Esophagus muscularis mucosa (tissue), 4 donors: ENCODE results near the gene PLA1A. TPM values are rescaled to one million over a fixed set of nuclear protein-coding genes. Genes with fewer than 3 reads are reported as not detected.
"Not testable (repeated sequence)": the region's sequence is repeated elsewhere in the genome, so short reads cannot be mapped to it uniquely, and the experiment has no call there.

Source experiments
- DNase-seq: peaks from one replicate; pipeline ENCODE4 v3.0.0-alpha.2; 2017; ENCODE audit errors: extremely low spot score
- H3K27ac ChIP-seq, 4 donors: fragments of 200-600 bp; sonication (generic); replicated peaks in 1 of 4; 1 replicate in 3 of 4; 2 replicates in 1 of 4; pipeline ENCODE4 v1.5.1; 2016 to 2019; ENCODE audit warnings: mild to moderate bottlenecking in 1 of 4
- H3K27me3 ChIP-seq, 4 donors: fragments of 200-600 bp; sonication (generic); one replicate each; pipeline versions ENCODE4 v1.5.1 to v1.6.0; 2016 to 2019
- H3K36me3 ChIP-seq, 4 donors: fragments of 200-600 bp; sonication (generic); one replicate each; pipeline ENCODE4 v1.5.1; 2016 to 2019
- H3K4me1 ChIP-seq, 4 donors: fragments of 200-600 bp; sonication (generic); one replicate each; pipeline ENCODE4 v1.5.1; 2016 to 2019
- H3K4me3 ChIP-seq, 4 donors: fragments of 200-600 bp; sonication (generic); 1 replicate in 2 of 4; 2 replicates in 2 of 4; pipeline ENCODE4 v1.5.1; 2016 to 2019; ENCODE audit warnings: mild to moderate bottlenecking in 4 of 4, moderate library complexity in 1 of 4
- H3K9me3 ChIP-seq, 4 donors: fragments of 200-600 bp; sonication (generic); 1 replicate in 3 of 4; 2 replicates in 1 of 4; pipeline ENCODE4 v1.5.1; 2016 to 2019
- EP300 ChIP-seq: sonication (generic); formaldehyde crosslinking; IDR thresholded peaks from one replicate; pipeline ENCODE4 v1.6.1; 2017; ENCODE audit warnings: antibody characterized with exemption
- POLR2A ChIP-seq: fragments of 450-650 bp; IDR thresholded peaks from one replicate; pipeline ENCODE4 v1.6.1; 2017; ENCODE audit warnings: antibody characterized with exemption, moderate library complexity, mild to moderate bottlenecking, low read depth
- POLR2AphosphoS5 ChIP-seq, 2 donors: sonication (generic); formaldehyde crosslinking; IDR thresholded peaks; one replicate each; pipeline ENCODE4 v1.6.1; 2017; ENCODE audit warnings: antibody characterized with exemption in 2 of 2
- WGBS: methylation state at CpG from one replicate; pipeline ENCODE4 v1.1.5; 2018; 5-methylcytosine and 5-hydroxymethylcytosine counted together
- intact Hi-C: fragments of 100-400 bp; cut with DNase I; formaldehyde crosslinking; loops from one replicate; pipeline ENCODE4 v1.15.1; 2023
- total RNA-seq, 4 donors: library from RNA; depleted of rRNA; stranded (reverse); fragments of >200 nt; gene quantifications; one replicate each; pipeline versions ENCODE4 v1.1.0 to v1.2.1, GENCODE V29; 2016
- TF ChIP-seq, protein P1 (sequence below), 3 experiments: fragments of 200-600 bp in 2 of 3; fragments of 450-650 bp in 1 of 3; sonication (generic) in 2 of 3; IDR thresholded peaks; one replicate each; pipeline ENCODE4 v1.5.1; 2017 to 2019; ENCODE audit warnings: antibody characterized with exemption in 3 of 3, mild to moderate bottlenecking in 2 of 3, moderate library complexity in 1 of 3

Gene PLA1A
- total RNA-seq, 4 donors from 2014 or later: 1.5 to 2.9 (median 2.0) TPM

DNA sequence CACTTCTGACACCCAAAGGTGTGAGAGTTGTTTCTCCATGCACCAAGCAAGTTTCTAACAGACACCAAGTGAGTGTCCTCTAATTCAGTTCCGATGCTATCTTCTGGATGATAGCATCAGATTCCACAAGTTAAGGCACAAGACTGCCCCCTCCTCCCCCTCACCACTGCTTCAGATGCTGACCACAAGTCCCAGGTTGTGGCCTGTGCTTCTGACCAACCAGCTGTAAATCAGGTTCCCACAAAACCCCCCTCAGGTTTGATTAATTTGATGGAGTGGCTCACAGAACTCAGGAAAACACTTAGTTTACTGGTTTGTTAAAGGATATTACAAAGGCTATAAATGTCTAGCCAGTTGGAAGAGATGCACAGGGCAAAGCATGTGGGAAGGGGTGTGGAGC is 7.0 kb upstream of the PLA1A start:
- Histone ChIP-seq H3K4me1 (peaks cover under 1 to 6% (median 3%) of the 10 kb centered on the region in 4 donors), H3K4me3 (no peak overlapping the region), H3K9me3 (no peaks in the 10 kb centered on the region), H3K36me3 (peaks cover 0 to 19% (median 8%) of the 10 kb centered on the region in 4 donors), H3K27ac (no peak overlapping the region), H3K27me3 (peaks cover 0 to 5% (median 0%) of the 10 kb centered on the region in 4 donors)
- TF ChIP-seq, protein P1, sequence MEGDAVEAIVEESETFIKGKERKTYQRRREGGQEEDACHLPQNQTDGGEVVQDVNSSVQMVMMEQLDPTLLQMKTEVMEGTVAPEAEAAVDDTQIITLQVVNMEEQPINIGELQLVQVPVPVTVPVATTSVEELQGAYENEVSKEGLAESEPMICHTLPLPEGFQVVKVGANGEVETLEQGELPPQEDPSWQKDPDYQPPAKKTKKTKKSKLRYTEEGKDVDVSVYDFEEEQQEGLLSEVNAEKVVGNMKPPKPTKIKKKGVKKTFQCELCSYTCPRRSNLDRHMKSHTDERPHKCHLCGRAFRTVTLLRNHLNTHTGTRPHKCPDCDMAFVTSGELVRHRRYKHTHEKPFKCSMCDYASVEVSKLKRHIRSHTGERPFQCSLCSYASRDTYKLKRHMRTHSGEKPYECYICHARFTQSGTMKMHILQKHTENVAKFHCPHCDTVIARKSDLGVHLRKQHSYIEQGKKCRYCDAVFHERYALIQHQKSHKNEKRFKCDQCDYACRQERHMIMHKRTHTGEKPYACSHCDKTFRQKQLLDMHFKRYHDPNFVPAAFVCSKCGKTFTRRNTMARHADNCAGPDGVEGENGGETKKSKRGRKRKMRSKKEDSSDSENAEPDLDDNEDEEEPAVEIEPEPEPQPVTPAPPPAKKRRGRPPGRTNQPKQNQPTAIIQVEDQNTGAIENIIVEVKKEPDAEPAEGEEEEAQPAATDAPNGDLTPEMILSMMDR (IDR thresholded peaks at IDR 0.05): no peak
- TF ChIP-seq POLR2A (no peak), POLR2AphosphoS5 (IDR thresholded peaks at IDR 0.05) (no peak), EP300 (no peak)
- no peak for DNase-seq
- 60% methylated on average over 1 of the region's 1 CpG for WGBS
- intact Hi-C loops: no loop called here

DNA sequence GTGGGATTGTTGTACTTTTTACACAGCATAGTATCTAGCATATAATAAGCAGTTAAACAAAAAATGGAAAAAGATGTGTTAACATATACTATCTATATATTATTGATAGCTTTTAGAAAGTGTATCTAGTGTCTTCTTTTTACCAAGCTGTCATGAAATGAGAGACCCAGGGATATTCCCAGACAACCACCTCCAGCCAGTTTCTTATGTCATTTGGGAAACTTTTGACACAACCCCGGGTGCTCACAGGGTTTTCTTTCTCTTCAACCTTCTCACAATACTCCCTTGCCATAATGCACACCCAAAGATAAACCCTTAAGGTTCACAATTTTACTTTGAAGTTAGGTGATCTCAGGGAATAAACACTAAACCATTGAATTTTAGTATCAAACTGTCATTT is 4.8 kb upstream of the PLA1A start:
- TF ChIP-seq POLR2AphosphoS5 (IDR thresholded peaks at IDR 0.05): no peak
- TF ChIP-seq POLR2A: no peak
- TF ChIP-seq, protein P1 (IDR thresholded peaks at IDR 0.05): no peak
- TF ChIP-seq EP300: no peak
- intact Hi-C loops: no loop called here
- H3K36me3 ChIP-seq: peaks cover 0 to under 1% (median 0%) of the 10 kb centered on the region in 4 donors
- no peak overlapping the region for H3K27ac ChIP-seq
- no peaks in the 10 kb centered on the region for H3K9me3 ChIP-seq
- WGBS: 82% methylated on average over 1 of the region's 1 CpG
- H3K4me3 ChIP-seq: no peak overlapping the region
- peaks cover 0 to 5% (median 0%) of the 10 kb centered on the region in 4 donors for H3K27me3 ChIP-seq
- peaks cover 7 to 21% (median 11%) of the 10 kb centered on the region in 4 donors for H3K4me1 ChIP-seq
- no peak for DNase-seq

DNA sequence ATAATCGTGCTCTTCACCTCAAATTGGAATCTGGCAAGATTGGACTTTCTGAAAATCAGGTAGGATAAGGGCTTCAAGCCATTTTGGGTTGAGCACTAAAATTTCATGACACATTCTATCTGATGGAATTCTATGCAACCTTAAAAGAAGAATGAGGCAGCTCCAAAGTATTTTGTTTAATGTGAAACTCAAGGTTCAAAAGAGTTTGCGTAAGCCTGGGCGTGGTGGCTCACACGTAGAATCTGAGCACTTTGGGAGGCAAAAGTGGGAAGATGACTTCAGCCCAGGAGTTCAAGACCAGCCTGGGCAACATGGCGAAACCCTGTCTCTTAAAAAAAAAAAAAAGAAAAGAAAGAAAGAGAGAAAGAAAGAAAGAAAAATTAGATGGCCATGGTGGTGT is 3.6 kb upstream of the PLA1A start:
- intact Hi-C loops: no loop called here
- peaks cover 0 to 5% (median 0%) of the 10 kb centered on the region in 4 donors for H3K27me3 ChIP-seq
- no peaks in the 10 kb centered on the region for H3K9me3 ChIP-seq
- TF ChIP-seq POLR2AphosphoS5 (IDR thresholded peaks at IDR 0.05) (no peak), EP300 (no peak), POLR2A (no peak)
- TF ChIP-seq, protein P1 (IDR thresholded peaks at IDR 0.05): no peak
- DNase-seq: no peak
- H3K4me1 ChIP-seq: peaks cover 7 to 32% (median 11%) of the 10 kb centered on the region in 4 donors
- WGBS: 89% methylated on average over 5 of the region's 5 CpGs
- H3K36me3 ChIP-seq: no peaks in the 10 kb centered on the region
- no peak overlapping the region for H3K4me3 ChIP-seq
- no peak overlapping the region for H3K27ac ChIP-seq

DNA sequence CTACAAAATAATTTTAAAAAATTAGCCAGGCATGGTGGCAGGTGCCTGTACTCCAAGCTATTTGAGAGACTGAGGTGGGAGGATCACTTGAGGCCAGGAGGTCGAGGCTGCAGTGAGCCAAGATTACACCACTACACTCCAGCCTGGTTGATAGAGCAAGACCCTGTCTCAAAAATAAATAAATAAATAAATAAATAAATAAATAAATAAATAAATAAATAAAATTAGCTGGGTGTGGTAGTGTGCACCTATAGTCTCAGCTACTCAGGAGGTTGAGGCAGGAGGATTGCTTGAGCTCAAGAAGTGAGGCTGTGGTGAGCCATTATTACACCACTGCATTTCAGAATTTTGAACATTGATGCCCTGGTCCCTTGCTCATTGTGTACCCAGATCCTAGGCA is 2.8 kb upstream of the PLA1A start:
- intact Hi-C loops, H3K27me3 ChIP-seq: not testable (repeated sequence)
- WGBS: 100% methylated on average over 1 of the region's 1 CpG

DNA sequence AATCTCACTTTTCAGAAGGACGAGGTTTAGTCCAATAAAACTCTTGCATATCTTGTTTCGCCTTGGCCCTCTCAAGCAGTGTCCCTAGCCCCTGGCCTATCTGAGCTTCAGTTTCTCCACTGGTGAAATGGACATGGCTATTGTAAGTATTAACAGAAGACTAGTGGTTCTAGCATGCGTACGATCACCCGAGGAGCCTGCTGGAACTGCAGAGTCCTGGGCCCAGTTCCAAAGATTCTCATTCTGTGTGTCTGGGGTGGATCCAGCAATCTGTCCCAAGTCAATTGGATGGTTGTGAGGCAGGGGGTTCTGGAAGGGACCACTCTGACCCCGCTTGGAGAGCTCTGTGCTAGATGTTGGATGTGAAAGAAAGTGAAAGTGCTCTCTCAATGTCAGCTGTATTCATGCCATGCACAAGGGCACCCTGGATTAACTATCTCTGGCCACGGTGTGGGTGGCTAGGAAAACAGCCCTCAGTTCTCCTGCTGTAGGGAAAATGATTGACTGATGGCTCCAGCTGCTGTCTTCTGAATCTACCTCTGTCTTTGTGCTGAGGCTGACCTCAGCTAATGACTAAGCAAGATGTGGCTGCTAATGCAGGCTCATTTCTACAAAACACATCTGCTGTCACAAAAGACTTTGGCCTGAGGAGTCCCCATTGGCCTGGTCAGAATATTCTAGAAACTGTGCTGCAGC is 1.9 kb upstream of the PLA1A start:
- no peaks in the 10 kb centered on the region for H3K9me3 ChIP-seq
- TF ChIP-seq POLR2A: no peak
- no peak for TF ChIP-seq POLR2AphosphoS5 (IDR thresholded peaks at IDR 0.05)
- TF ChIP-seq, protein P1 (IDR thresholded peaks at IDR 0.05): no peak
- TF ChIP-seq EP300: no peak
- H3K4me3 ChIP-seq: peak overlapping the region; percentile 17 to 50 (median 34)
- WGBS: 81% methylated on average over 6 of the region's 7 CpGs
- H3K36me3 ChIP-seq: no peaks in the 10 kb centered on the region
- H3K27me3 ChIP-seq: peaks cover 0 to 5% (median 0%) of the 10 kb centered on the region in 4 donors
- no peak for DNase-seq
- H3K27ac ChIP-seq: no peak overlapping the region
- intact Hi-C loops: no loop called here
- H3K4me1 ChIP-seq: peaks cover 7 to 40% (median 11%) of the 10 kb centered on the region in 4 donors

More for the DNA sequence above, 2.8 kb upstream of the PLA1A start:
- H3K36me3 ChIP-seq, DNase-seq, H3K4me3 ChIP-seq, H3K9me3 ChIP-seq, H3K27ac ChIP-seq: not testable (repeated sequence)
- H3K4me1 ChIP-seq: peaks cover 7 to 35% (median 11%) of the 10 kb centered on the region in 4 donors
